ENCODE measurements around the gene MMP28. TPM values are rescaled to one million over a fixed set of nuclear protein-coding genes. Genes with fewer than 3 reads are reported as not detected.

Gene MMP28
- total and polyA plus RNA-seq, 10 of the 15 experiments (the other 5 are each of a cell fraction or from before 2014, with no cell fraction given), result not detected

DNA sequence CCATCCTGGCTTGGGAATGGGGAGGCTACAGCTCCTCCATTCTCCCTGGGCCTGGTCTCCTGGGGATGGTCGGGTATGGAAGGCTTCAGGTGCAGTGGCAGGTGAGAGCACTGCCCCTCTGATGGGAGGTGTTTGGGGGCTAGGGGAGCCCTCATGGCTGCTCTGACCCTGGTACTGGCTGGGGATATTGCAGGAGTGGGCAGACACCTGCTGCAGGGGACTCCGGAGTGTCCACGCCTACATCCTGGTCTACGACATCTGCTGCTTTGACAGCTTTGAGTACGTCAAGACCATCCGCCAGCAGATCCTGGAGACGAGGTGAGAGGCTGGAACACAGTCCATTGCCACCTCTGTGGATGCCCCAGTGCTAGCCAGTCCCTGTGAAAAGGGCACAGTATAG lies 55.2 kb downstream of the MMP28 start:
- peaks cover 0 to 3% of the 10 kb centered on the region in 2 experiments; a peak in 2 of 4 replicates for H3K27me3 ChIP-seq (replicated peaks in 1 of 2; ENCODE audit: control insufficient read depth in 2 of 2, insufficient read depth in 2 of 2, low read length in 1 of 2)
- ChIA-PET SMC1A (ENCODE audit: uncharacterized antibody, unreplicated experiment) (no interaction called here), POLR2A (no interaction called here), CTCF (interaction anchor here (0.5 to 1.4 kb wide), 3 partner anchors 12 to 691 kb away, joined by 3 to 5 read pairs (median 3); no protein-coding TSS in a partner anchor), RAD21 (ENCODE audit: unreplicated experiment) (interaction anchor here (0.8 kb wide), 1 partner anchor 61 kb away, joined by 3 read pairs; no protein-coding TSS in a partner anchor)
- BruUV-seq (replicated peaks), result no TSS peak
- intact Hi-C loops (cut with micrococcal nuclease; ENCODE audit: unreplicated experiment), result loop anchor here (10.0 kb wide), 1 partner anchor 1315 kb away; no protein-coding TSS in a partner anchor
- in situ Hi-C loops (cut with MboI), result loop anchor here (10.0 kb wide), 1 partner anchor 575 kb away; no protein-coding TSS in a partner anchor
- H3K4me3 ChIP-seq, result no peak overlapping the region
- ATAC-seq, result no peak
- no peak for DNase-seq (ENCODE audit: low read depth, low spot score)
- H3K79me2 ChIP-seq (ENCODE audit: control insufficient read depth, insufficient read depth, low read length), result no peaks in the 10 kb centered on the region
- no peak overlapping the region for H3K4me2 ChIP-seq (ENCODE audit: control insufficient read depth, insufficient read depth)
- FAIRE-seq, result no peak
- H4K20me1 ChIP-seq (ENCODE audit: control insufficient read depth, insufficient read depth), result no peaks in the 10 kb centered on the region
- no peak overlapping the region for H3K9ac ChIP-seq (ENCODE audit: control insufficient read depth, insufficient read depth, low read length)
- H3K4me1 ChIP-seq (ENCODE audit: control insufficient read depth, insufficient read depth, low read length), result no peaks in the 10 kb centered on the region
- TF ChIP-seq ZNF24 (IDR thresholded peaks at IDR 0.05) (no peak), ZNF384 (IDR thresholded peaks at IDR 0.05; ENCODE audit: borderline replicate concordance, low read depth, low read length) (no peak), RELA (IDR thresholded peaks at IDR 0.05; ENCODE audit: borderline replicate concordance, partially characterized antibody) (no peak), STAT3 (IDR thresholded peaks at IDR 0.05; ENCODE audit: low read depth, low read length) (no peak), JUNB (IDR thresholded peaks at IDR 0.05) (no peak), YY1 (IDR thresholded peaks at IDR 0.05; ENCODE audit: low read depth, low read length) (no peak), CREB1 (IDR thresholded peaks at IDR 0.05; ENCODE audit: low read depth) (no peak), FOXK2 (IDR thresholded peaks at IDR 0.05) (no peak), EP300 (IDR thresholded peaks at IDR 0.05; ENCODE audit: borderline replicate concordance in 1 of 2, control insufficient read depth in 1 of 2, low read depth in 2 of 2, low read length in 2 of 2) (no peak), JUND (IDR thresholded peaks at IDR 0.05; ENCODE audit: low read depth, low read length) (no peak)
- TF ChIP-seq, protein P1, sequence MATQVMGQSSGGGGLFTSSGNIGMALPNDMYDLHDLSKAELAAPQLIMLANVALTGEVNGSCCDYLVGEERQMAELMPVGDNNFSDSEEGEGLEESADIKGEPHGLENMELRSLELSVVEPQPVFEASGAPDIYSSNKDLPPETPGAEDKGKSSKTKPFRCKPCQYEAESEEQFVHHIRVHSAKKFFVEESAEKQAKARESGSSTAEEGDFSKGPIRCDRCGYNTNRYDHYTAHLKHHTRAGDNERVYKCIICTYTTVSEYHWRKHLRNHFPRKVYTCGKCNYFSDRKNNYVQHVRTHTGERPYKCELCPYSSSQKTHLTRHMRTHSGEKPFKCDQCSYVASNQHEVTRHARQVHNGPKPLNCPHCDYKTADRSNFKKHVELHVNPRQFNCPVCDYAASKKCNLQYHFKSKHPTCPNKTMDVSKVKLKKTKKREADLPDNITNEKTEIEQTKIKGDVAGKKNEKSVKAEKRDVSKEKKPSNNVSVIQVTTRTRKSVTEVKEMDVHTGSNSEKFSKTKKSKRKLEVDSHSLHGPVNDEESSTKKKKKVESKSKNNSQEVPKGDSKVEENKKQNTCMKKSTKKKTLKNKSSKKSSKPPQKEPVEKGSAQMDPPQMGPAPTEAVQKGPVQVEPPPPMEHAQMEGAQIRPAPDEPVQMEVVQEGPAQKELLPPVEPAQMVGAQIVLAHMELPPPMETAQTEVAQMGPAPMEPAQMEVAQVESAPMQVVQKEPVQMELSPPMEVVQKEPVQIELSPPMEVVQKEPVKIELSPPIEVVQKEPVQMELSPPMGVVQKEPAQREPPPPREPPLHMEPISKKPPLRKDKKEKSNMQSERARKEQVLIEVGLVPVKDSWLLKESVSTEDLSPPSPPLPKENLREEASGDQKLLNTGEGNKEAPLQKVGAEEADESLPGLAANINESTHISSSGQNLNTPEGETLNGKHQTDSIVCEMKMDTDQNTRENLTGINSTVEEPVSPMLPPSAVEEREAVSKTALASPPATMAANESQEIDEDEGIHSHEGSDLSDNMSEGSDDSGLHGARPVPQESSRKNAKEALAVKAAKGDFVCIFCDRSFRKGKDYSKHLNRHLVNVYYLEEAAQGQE (IDR thresholded peaks at IDR 0.05; ENCODE audit: low read depth, low read length), result no peak
- TF ChIP-seq, protein P2, sequence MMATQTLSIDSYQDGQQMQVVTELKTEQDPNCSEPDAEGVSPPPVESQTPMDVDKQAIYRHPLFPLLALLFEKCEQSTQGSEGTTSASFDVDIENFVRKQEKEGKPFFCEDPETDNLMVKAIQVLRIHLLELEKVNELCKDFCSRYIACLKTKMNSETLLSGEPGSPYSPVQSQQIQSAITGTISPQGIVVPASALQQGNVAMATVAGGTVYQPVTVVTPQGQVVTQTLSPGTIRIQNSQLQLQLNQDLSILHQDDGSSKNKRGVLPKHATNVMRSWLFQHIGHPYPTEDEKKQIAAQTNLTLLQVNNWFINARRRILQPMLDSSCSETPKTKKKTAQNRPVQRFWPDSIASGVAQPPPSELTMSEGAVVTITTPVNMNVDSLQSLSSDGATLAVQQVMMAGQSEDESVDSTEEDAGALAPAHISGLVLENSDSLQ (IDR thresholded peaks at IDR 0.05), result no peak
- no peak overlapping the region for H3K27ac ChIP-seq (ENCODE audit: control insufficient read depth, insufficient read depth)
- no peaks in the 10 kb centered on the region for H3K9me3 ChIP-seq (replicated peaks; ENCODE audit: control insufficient read depth, insufficient read depth, low read length)
- 35% methylated on average over 7 of the region's 7 CpGs for WGBS (ENCODE audit: insufficient coverage, insufficient replicate concordance, low lambda C conversion rate, missing lambda C conversion rate)
- H2AFZ ChIP-seq (ENCODE audit: control insufficient read depth, low read depth, low read length), result no peak overlapping the region
- H3K36me3 ChIP-seq (ENCODE audit: control insufficient read depth in 2 of 2, insufficient read depth in 2 of 2, low read length in 1 of 2), result no peaks in the 10 kb centered on the region
